ENCODE results near the gene SLC4A1AP.

SLC4A1AP gene

DNA sequence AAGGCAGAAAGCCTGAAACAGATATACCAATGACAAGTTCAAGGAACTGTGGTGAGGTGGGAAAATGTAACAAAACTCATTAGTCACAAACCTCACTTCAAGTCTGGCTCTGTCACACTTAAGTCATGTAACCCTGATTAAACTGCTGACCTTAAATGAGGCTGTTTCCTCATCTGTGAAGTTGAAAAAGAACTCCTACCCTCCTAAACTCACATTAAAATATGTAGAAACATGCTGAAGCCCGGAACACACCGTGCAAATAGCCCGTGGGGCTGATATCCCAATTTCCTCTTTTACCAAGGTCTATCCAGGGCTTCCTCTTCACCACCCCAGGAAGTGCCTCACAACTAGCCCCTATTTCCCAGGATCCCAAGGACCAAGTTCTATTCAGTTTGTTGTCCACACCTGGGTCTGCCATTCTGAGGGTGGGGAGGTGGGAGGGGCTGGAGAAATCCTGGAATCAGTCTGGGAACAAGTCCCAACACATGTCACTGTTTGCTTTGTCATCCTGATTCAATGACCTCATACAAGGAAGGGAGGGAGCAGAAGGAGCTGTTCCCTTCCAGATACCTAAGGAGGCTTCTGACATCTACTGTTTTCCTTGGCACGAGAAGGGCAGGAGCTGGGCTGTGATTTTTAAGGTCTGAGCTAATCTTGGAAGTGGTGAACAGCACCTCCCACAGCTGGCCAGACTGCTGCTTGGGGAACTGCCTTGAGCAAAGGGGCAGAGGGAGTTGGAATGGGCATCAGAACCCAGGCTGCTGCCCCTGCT is 42.3 kb downstream of the SLC4A1AP start:
- Histone ChIP-seq H3K27ac (ENCODE audit: low read length) (no peak overlapping the region), H3K9ac (ENCODE audit: low read depth, low read length) (no peak overlapping the region), H3K4me1 (ENCODE audit: insufficient read depth, low read length) (0 out of 2 replicates have a peak, but pooled peaks cover 3% of the 10 kb centered on the region), H3K9me3 (ENCODE audit: insufficient read depth, low read depth, low read length) (no peaks in the 10 kb centered on the region), H3K4me3 (ENCODE audit: low read length) (no peak overlapping the region), H3K36me3 (ENCODE audit: insufficient read depth, low read depth, low read length) (no peaks in the 10 kb centered on the region), H3K27me3 (ENCODE audit: insufficient read depth, low read length) (no peaks in the 10 kb centered on the region)

DNA sequence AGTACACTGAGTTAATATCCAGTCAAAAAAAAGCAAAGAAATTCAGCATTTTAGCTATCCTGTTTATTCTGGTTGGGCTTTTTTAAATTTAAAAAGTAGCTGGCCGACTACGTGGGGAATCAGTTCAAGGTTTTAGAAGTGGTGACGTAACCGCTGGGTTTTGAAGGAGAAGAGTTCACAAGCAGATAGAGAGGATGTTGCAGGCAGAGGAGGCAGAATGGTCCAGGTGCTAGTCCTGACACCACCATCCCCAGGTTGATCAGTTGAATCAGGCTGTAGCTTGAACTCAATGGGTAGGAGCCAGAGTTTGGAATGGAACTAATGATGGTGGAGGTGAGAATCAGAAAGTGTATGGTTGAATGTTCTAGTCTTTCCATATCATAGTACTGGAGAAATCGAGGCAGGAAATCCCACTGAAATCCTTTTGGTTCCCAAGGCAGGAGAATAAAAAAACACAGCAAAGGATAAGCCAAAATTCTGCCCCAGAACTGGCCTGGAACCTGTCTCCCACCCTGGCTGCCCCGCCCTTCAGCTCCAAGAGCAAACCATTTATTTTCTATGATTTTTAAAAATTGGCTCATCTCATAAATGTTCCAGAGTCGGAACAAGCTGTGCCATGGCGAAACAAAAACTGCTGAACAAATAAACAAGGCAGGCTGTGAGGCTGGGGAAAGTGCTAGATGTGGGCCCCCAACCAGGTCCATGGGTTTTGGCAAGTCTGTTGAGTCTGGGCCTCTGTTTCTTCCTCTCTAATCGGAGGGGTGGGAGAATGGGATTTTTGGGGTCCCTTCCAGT is 44.0 kb downstream of the SLC4A1AP start:
- Histone ChIP-seq H3K36me3 (ENCODE audit: insufficient read depth, low read depth, low read length) (no peaks in the 10 kb centered on the region), H3K27me3 (ENCODE audit: insufficient read depth, low read length) (no peaks in the 10 kb centered on the region), H3K4me1 (ENCODE audit: insufficient read depth, low read length) (0 out of 2 replicates have a peak, but pooled peaks cover 3% of the 10 kb centered on the region), H3K4me3 (ENCODE audit: low read length) (no peak overlapping the region), H3K9me3 (ENCODE audit: insufficient read depth, low read depth, low read length) (no peaks in the 10 kb centered on the region), H3K9ac (ENCODE audit: low read depth, low read length) (no peak overlapping the region), H3K27ac (ENCODE audit: low read length) (no peak overlapping the region)

DNA sequence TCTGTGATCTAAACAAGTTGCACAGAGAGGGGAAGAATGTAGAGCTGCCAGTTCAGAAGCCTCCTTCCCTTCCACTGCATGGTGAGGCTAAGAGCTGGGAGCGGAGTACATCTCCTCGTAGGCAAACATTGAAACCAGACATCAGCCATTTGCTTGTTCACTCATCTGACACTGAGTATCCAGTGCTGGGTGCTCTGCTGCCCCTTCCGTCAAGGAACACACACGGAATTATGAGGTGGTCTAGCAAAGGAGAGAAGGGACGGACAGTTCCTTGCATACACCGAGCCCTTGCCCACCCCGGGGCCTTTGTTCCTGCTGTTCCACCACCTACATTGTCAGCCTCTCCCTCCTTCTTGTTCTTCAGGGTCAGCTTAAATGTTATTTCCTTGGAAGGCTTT is 44.6 kb downstream of the SLC4A1AP start:
- H3K9ac ChIP-seq (ENCODE audit: low read depth, low read length), result no peak overlapping the region
- H3K4me3 ChIP-seq (ENCODE audit: low read length), result no peak overlapping the region
- H3K27me3 ChIP-seq (ENCODE audit: insufficient read depth, low read length), result no peaks in the 10 kb centered on the region
- H3K9me3 ChIP-seq (ENCODE audit: insufficient read depth, low read depth, low read length), result no peaks in the 10 kb centered on the region
- H3K27ac ChIP-seq (ENCODE audit: low read length), result no peak overlapping the region
- 0 out of 2 replicates have a peak, but pooled peaks cover 3% of the 10 kb centered on the region for H3K4me1 ChIP-seq (ENCODE audit: insufficient read depth, low read length)
- no peaks in the 10 kb centered on the region for H3K36me3 ChIP-seq (ENCODE audit: insufficient read depth, low read depth, low read length)

DNA sequence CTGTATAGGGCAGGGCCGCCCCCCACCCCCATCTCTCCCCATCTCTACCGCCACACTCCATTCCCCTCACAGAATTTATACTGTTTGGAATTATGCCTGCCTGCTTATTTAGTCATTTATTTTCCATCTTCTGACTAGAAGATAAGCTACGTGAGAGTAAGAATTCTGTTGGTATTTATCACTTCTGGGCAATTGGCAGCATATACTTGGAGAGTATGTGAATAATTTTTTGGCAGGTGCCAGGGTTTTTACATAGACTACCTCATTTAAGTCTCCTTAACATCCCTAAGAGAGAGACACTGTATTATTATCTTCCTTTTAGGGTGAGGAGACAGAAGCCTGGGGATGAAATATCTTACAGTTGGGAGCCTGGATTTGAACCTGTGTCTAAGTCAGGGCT is 45.0 kb downstream of the SLC4A1AP start:
- no peaks in the 10 kb centered on the region for H3K27me3 ChIP-seq (ENCODE audit: insufficient read depth, low read length)
- no peaks in the 10 kb centered on the region for H3K36me3 ChIP-seq (ENCODE audit: insufficient read depth, low read depth, low read length)
- no peaks in the 10 kb centered on the region for H3K4me1 ChIP-seq (ENCODE audit: insufficient read depth, low read length)
- no peak overlapping the region for H3K4me3 ChIP-seq (ENCODE audit: low read length)
- H3K9ac ChIP-seq (ENCODE audit: low read depth, low read length), result no peak overlapping the region
- no peaks in the 10 kb centered on the region for H3K9me3 ChIP-seq (ENCODE audit: insufficient read depth, low read depth, low read length)
- no peak overlapping the region for H3K27ac ChIP-seq (ENCODE audit: low read length)

DNA sequence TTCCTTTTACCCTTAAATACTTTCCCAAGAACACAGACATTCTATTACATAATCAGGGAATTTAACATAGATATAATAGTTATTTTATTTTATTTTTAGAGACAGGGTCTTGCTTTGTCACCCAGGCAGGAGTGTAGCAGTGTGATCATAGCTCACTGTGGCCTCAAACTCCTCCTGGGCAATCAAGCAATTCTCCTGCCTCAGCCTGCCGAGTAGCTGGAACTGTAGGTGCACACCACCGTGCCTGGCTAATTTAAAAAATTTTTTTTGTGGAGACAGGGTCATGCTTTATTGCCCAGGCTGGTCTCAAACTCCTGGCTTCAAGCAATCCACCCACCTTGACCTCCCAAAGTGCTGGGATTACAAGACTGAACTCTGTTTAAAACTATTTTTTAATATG is 45.6 kb downstream of the SLC4A1AP start:
- Histone ChIP-seq H3K27me3 (ENCODE audit: insufficient read depth, low read length) (peaks cover 2% of the 10 kb centered on the region; the same call in 1 of the 2 replicates), H3K9me3 (ENCODE audit: insufficient read depth, low read depth, low read length) (no peaks in the 10 kb centered on the region), H3K27ac (ENCODE audit: low read length) (no peak overlapping the region), H3K36me3 (ENCODE audit: insufficient read depth, low read depth, low read length) (no peaks in the 10 kb centered on the region), H3K4me3 (ENCODE audit: low read length) (no peak overlapping the region), H3K9ac (ENCODE audit: low read depth, low read length) (no peak overlapping the region), H3K4me1 (ENCODE audit: insufficient read depth, low read length) (no peaks in the 10 kb centered on the region)

DNA sequence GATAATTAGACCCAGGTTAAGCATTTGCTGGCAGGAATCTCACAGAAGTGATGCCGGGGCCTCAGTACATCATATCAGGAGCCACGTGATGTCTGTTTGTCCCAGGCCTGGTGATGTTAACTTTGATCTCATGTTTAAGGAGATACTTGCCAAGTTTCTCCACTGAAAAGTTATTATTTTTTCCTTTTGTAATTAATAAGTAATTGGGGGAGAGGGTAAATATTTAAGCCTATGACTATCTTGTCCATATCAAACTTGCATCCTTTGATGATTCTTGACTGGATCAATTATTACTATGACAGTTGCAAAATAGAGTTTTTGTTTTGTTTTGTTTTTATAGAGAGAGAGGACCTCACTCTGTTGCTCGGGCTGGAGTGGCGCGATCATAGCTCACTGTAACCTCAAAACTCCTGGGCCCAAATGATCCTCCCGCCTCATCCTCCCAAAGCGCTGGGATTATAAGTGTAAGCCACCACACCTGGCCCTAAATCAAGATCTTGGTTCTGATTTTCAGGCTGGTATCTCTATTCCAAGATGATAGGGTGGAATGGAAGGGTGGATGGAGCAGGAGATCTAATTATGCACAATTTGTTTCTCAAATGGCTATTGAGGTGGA is 46.4 kb downstream of the SLC4A1AP start:
- H3K4me3 ChIP-seq (ENCODE audit: low read length), result no peak overlapping the region
- H3K9me3 ChIP-seq (ENCODE audit: insufficient read depth, low read depth, low read length), result no peaks in the 10 kb centered on the region
- H3K9ac ChIP-seq (ENCODE audit: low read depth, low read length), result no peak overlapping the region
- no peak overlapping the region for H3K27ac ChIP-seq (ENCODE audit: low read length)
- peaks cover 10% of the 10 kb centered on the region; the same call in 1 of the 2 replicates for H3K27me3 ChIP-seq (ENCODE audit: insufficient read depth, low read length)
- H3K4me1 ChIP-seq (ENCODE audit: insufficient read depth, low read length), result no peaks in the 10 kb centered on the region
- H3K36me3 ChIP-seq (ENCODE audit: insufficient read depth, low read depth, low read length), result no peaks in the 10 kb centered on the region

DNA sequence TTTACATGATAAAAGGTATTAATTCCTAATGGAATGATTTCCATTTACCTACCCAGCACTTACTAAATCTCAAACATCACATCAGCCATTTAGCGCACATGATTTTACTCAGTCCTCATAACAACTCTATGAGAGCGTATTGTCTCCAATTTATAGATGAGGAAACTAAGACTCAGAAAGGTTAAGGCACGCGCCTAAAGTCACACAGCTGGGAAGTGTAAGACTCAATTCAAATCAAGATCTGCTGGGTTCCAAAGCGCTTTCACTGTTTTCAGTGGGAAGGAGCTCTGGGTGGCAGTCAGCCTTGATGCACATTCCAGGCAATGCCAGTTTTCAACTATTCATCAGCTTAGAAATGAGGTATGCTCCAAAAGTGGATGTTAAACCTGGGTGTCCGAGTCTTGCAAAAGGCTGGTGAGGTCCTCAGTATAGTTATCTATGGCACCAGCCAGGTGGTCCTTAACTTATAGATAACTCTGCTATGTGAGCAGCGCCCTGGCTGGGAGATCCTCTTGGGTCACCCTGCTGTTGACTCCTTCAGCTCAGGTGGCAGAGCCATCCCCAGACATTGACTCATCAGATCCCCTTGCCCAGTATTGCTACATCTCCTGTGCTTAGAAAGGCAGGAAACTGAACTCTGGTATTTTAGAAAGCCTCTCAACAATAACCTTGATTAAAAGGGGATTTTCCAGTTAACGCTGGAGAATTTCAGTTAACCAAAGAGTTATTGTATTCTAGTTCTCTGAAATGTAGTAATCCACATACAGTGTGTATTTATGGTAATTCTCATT is 47.1 kb downstream of the SLC4A1AP start:
- Histone ChIP-seq H3K4me3 (ENCODE audit: low read length) (no peak overlapping the region), H3K36me3 (ENCODE audit: insufficient read depth, low read depth, low read length) (no peaks in the 10 kb centered on the region), H3K27ac (ENCODE audit: low read length) (no peak overlapping the region), H3K27me3 (ENCODE audit: insufficient read depth, low read length) (peaks cover 14% of the 10 kb centered on the region; the same call in 1 of the 2 replicates), H3K4me1 (ENCODE audit: insufficient read depth, low read length) (no peaks in the 10 kb centered on the region), H3K9ac (ENCODE audit: low read depth, low read length) (no peak overlapping the region), H3K9me3 (ENCODE audit: insufficient read depth, low read depth, low read length) (no peaks in the 10 kb centered on the region)

DNA sequence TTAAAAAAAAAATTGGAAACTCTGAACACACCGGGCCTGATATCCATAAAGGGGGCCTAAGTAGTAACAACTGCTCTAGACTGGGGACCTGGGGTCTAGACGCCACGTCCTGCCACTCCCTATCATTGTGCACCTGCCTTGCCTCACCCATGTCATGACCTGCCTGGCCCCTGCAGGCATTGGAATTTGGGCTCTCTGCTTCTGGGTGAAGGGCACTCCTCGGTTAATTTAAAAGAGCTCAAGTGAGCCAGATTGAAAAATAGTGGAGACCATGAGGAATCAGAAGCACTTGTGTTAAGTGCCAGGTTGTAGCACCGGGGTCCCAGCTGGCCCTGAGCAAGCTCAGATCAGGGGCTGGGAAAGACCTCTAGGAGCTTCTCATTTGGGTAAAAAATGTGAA is 48.1 kb downstream of the SLC4A1AP start:
- no peak overlapping the region for H3K9ac ChIP-seq (ENCODE audit: low read depth, low read length)
- no peak overlapping the region for H3K27ac ChIP-seq (ENCODE audit: low read length)
- H3K9me3 ChIP-seq (ENCODE audit: insufficient read depth, low read depth, low read length), result no peaks in the 10 kb centered on the region
- H3K4me3 ChIP-seq (ENCODE audit: low read length), result no peak overlapping the region
- no peaks in the 10 kb centered on the region for H3K36me3 ChIP-seq (ENCODE audit: insufficient read depth, low read depth, low read length)
- peaks cover 23% of the 10 kb centered on the region for H3K27me3 ChIP-seq (ENCODE audit: insufficient read depth, low read length)
- no peaks in the 10 kb centered on the region for H3K4me1 ChIP-seq (ENCODE audit: insufficient read depth, low read length)

DNA sequence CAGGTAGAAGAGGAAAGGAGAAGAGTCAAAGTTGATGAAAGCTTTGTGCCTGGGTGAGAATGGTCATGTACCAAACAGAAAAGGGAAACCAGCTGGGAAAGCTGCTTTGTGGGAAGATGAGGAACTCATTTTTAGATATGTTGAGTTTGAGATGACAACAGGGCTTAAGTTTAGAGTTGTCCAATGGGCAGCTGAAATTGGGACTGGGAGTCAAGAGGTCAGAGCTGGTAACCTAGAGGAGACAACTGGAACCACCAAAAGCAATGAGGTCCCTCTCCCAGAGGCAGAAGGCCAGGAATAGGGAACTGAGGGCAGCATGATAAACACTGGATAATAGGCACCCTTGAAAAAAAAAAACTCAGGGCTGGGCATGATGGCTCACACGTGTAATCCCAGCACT is 48.8 kb downstream of the SLC4A1AP start:
- Histone ChIP-seq H3K4me3 (ENCODE audit: low read length) (no peak overlapping the region), H3K27me3 (ENCODE audit: insufficient read depth, low read length) (peaks cover 30% of the 10 kb centered on the region), H3K9ac (ENCODE audit: low read depth, low read length) (no peak overlapping the region), H3K4me1 (ENCODE audit: insufficient read depth, low read length) (no peaks in the 10 kb centered on the region), H3K36me3 (ENCODE audit: insufficient read depth, low read depth, low read length) (no peaks in the 10 kb centered on the region), H3K9me3 (ENCODE audit: insufficient read depth, low read depth, low read length) (no peaks in the 10 kb centered on the region), H3K27ac (ENCODE audit: low read length) (no peak overlapping the region)

DNA sequence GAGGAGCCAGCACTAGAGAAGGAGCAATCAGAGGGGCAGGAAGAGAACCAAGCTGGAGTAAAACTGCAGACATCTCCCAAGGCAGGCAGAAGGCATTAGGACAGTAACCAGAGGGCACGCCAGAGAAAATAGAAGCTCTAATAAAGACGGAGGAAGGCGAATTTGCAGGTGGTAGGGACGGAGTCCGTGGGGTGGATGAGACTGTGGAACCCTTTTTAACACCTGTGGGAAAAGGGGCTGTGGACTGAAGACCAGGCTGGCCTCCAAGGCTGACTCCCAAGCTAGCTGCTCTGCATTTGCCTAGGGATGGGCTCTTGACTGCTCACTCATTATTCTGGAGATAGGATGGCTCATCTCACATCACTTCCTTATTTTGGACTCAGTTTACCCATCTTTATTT is 49.5 kb downstream of the SLC4A1AP start:
- no peak overlapping the region for H3K9ac ChIP-seq (ENCODE audit: low read depth, low read length)
- no peaks in the 10 kb centered on the region for H3K9me3 ChIP-seq (ENCODE audit: insufficient read depth, low read depth, low read length)
- no peaks in the 10 kb centered on the region for H3K36me3 ChIP-seq (ENCODE audit: insufficient read depth, low read depth, low read length)
- H3K27me3 ChIP-seq (ENCODE audit: insufficient read depth, low read length), result peaks cover 32% of the 10 kb centered on the region
- H3K4me1 ChIP-seq (ENCODE audit: insufficient read depth, low read length), result no peaks in the 10 kb centered on the region
- H3K4me3 ChIP-seq (ENCODE audit: low read length), result no peak overlapping the region
- no peak overlapping the region for H3K27ac ChIP-seq (ENCODE audit: low read length)

DNA sequence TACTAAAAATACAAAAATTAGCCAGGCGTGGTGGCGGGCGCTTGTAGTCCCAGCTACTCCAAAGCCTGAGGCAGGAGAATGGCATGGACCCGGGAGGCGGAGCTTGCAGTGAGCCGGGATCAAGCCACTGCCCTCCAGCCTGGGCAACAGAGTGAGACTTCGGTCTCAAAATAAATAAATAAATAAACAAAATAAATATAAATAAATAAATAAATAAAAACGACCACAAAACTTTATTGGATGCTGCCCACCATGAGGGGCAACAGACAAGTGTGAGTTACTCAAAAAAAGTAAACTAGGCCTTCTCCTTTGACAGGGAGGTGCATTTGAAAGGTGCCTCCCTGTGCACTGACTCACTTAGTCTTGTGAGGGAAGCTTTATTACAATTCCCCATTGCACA is 50.4 kb downstream of the SLC4A1AP start:
- Histone ChIP-seq H3K4me3 (ENCODE audit: low read length) (no peak overlapping the region), H3K27me3 (ENCODE audit: insufficient read depth, low read length) (peaks cover 32% of the 10 kb centered on the region), H3K9me3 (ENCODE audit: insufficient read depth, low read depth, low read length) (no peaks in the 10 kb centered on the region), H3K4me1 (ENCODE audit: insufficient read depth, low read length) (no peaks in the 10 kb centered on the region), H3K9ac (ENCODE audit: low read depth, low read length) (no peak overlapping the region), H3K27ac (ENCODE audit: low read length) (no peak overlapping the region), H3K36me3 (ENCODE audit: insufficient read depth, low read depth, low read length) (no peaks in the 10 kb centered on the region)

All from iPS-20b (cell line).